Natural killer cell treated with Interleukin-12 subunit alpha and Interleukin-12 subunit beta and Interleukin-15 and Interleukin-18, amount 100 ng/mL, for 72 hours (primary cell): ENCODE measurements around the gene GFOD1. TPM values are rescaled to one million over a fixed set of nuclear protein-coding genes. Genes with fewer than 3 reads are reported as not detected.

ENCODE experiments used
- ATAC-seq, 2 donors: fragments of 150-1000 bp; cut with Tn5 transposase in 1 of 2; sonication (Bioruptor Pico), chemical (Tn5 transposase) in 1 of 2; 2 replicates each; pipeline ENCODE4 v1.10.0; 2021
- DNase-seq: peaks from one replicate; pipeline ENCODE4 v3.0.0; 2022; ENCODE audit warnings: low spot score
- H3K27ac Mint-ChIP-seq, 2 donors: 1 replicate in 1 of 2; 2 replicates in 1 of 2; pipeline ENCODE4 v1.8.0; 2022; ENCODE audit warnings: mixed read lengths in 2 of 2, mild to moderate bottlenecking in 1 of 2, moderate library complexity in 1 of 2
- H3K27me3 Mint-ChIP-seq, 2 donors: 1 replicate in 1 of 2; 2 replicates in 1 of 2; pipeline ENCODE4 v1.8.0; 2022; ENCODE audit warnings: mixed read lengths in 2 of 2
- H3K36me3 Mint-ChIP-seq: one replicate; pipeline ENCODE4 v1.8.0; 2022; ENCODE audit warnings: mixed read lengths
- H3K4me1 Mint-ChIP-seq, 2 donors: 1 replicate in 1 of 2; 2 replicates in 1 of 2; pipeline ENCODE4 v1.8.0; 2022; ENCODE audit warnings: low read depth in 2 of 2, mixed read lengths in 2 of 2, mild to moderate bottlenecking in 1 of 2
- H3K4me3 Mint-ChIP-seq: one replicate; pipeline ENCODE4 v1.8.0; 2022; ENCODE audit warnings: mixed read lengths
- H3K9me3 Mint-ChIP-seq: 2 replicates; pipeline ENCODE4 v1.8.0; 2022; ENCODE audit warnings: mixed read lengths
- total RNA-seq, 2 donors: library from RNA; stranded (reverse); gene quantifications; one replicate each; pipeline ENCODE4 v1.2.3, GENCODE V29; 2022

Gene GFOD1
- total RNA-seq, 2 donors from 2014 or later = 9.7 to 12.1 TPM

DNA sequence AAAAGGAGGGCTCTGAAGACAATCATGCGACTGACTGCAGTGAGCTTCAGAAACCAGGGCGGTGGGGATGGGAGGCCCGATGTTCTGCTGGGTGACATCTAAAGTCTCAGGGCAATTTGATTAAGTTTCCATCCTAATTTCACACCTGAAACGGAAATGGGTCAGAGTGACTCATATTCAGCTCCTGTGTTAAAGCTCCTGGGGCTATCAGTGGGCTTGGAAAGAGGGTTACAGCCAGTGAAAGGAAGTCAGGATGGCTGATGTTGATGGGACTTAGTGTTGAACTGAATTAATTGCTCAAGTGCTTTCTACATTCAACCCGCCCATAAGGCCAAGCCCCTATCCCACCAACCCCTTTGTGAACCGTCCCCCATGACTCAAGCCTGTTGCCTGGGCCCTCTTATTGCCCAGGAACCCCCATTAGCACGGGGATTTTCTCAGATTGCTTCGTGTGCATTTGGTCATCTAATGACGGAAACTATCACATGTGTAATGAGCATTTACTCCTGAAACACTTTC lies 112.0 kb downstream of the GFOD1 start:
- DNase-seq = no peak
- Mint-ChIP-seq H3K9me3 (no peaks in the 10 kb centered on the region), H3K27ac (peak overlapping the region; percentile 19 to 50), H3K36me3 (no peaks in the 10 kb centered on the region), H3K4me3 (peak overlapping the region; percentile 47), H3K4me1 (peaks cover 52 to 60% of the 10 kb centered on the region in 2 donors), H3K27me3 (no peaks in the 10 kb centered on the region)
- peak; percentile 70 to 80 for ATAC-seq

DNA sequence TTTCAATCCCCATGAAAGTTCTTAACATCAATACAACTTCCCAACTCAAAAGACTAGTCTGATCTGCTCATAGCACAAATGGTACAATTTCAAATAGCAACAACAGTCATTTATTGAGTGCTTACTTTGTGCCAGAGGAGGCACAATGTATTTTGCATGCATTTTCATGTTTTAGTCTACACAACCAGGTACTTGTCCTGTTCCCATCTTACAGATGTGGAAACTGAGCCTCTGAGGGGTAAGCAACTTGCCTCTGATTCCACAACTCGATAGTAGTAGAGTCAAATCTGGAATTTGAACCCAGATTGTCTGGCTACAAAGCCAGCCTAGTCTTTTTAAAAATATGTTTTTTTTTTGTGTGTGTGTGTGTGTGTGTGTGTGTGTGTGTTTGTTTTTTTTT lies 113.5 kb downstream of the GFOD1 start:
- DNase-seq (no peak), ATAC-seq (no peak)
- Mint-ChIP-seq H3K9me3 (no peaks in the 10 kb centered on the region), H3K27me3 (no peaks in the 10 kb centered on the region), H3K4me1 (peaks cover 42 to 51% of the 10 kb centered on the region in 2 donors), H3K27ac (no peak overlapping the region), H3K4me3 (no peak overlapping the region), H3K36me3 (no peaks in the 10 kb centered on the region)

DNA sequence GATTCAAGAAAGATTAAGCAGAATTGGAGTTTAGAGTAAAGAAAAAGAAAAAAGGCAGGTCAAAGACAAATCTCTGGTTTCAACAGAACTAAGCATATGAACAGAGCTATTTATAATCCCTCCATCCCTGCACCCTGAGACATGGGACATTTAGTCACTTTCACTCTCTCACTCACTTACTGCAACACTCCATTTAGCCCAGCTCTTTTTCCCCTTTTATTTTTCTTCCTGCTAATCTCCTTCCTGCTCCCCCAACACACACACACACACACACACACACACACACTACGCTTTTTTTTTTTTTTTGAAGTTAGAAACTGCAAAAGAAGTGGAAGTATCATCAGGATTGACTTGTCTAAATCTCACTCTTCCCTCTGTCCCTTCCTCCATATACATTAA lies 113.9 kb downstream of the GFOD1 start:
- H3K9me3 Mint-ChIP-seq = no peaks in the 10 kb centered on the region
- ATAC-seq = no peak
- H3K27me3 Mint-ChIP-seq = no peaks in the 10 kb centered on the region
- no peaks in the 10 kb centered on the region for H3K36me3 Mint-ChIP-seq
- H3K4me3 Mint-ChIP-seq = no peak overlapping the region
- DNase-seq = no peak
- peaks cover 42 to 48% of the 10 kb centered on the region in 2 donors for H3K4me1 Mint-ChIP-seq
- no peak overlapping the region for H3K27ac Mint-ChIP-seq

GRCh38 chr6:13372688-13373487 lies 114.5 kb downstream of the GFOD1 start:
- no peaks in the 10 kb centered on the region for H3K36me3 Mint-ChIP-seq
- no peaks in the 10 kb centered on the region for H3K9me3 Mint-ChIP-seq
- ATAC-seq (no peak), DNase-seq (no peak)
- peaks cover 36 to 46% of the 10 kb centered on the region in 2 donors for H3K4me1 Mint-ChIP-seq
- H3K27me3 Mint-ChIP-seq = no peaks in the 10 kb centered on the region
- no peak overlapping the region for H3K4me3 Mint-ChIP-seq
- no peak overlapping the region for H3K27ac Mint-ChIP-seq

DNA sequence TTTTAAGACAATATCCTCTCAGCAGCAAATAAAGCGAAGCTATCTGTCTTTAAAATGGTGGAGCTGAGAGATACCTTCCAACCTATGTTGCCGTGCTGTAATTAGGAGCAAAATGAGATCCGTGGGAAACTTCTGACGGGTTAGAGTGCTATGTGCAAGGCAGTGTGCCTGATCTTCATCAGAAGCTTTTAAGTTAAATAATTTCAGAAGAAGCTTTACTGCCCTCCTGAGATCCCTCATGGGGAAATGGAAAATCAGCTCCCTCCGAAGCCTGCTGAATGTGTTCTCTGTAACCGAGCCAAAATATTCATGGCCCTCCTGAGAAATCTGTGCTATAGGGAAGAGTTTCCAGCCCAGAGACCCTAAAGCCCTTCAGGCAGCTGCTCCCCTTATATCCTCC lies 115.3 kb downstream of the GFOD1 start:
- H3K4me3 Mint-ChIP-seq = no peak overlapping the region
- peaks cover 29 to 44% of the 10 kb centered on the region in 2 donors for H3K4me1 Mint-ChIP-seq
- no peaks in the 10 kb centered on the region for H3K36me3 Mint-ChIP-seq
- H3K27me3 Mint-ChIP-seq = no peaks in the 10 kb centered on the region
- no peaks in the 10 kb centered on the region for H3K9me3 Mint-ChIP-seq
- ATAC-seq (no peak), DNase-seq (no peak)
- no peak overlapping the region for H3K27ac Mint-ChIP-seq

DNA sequence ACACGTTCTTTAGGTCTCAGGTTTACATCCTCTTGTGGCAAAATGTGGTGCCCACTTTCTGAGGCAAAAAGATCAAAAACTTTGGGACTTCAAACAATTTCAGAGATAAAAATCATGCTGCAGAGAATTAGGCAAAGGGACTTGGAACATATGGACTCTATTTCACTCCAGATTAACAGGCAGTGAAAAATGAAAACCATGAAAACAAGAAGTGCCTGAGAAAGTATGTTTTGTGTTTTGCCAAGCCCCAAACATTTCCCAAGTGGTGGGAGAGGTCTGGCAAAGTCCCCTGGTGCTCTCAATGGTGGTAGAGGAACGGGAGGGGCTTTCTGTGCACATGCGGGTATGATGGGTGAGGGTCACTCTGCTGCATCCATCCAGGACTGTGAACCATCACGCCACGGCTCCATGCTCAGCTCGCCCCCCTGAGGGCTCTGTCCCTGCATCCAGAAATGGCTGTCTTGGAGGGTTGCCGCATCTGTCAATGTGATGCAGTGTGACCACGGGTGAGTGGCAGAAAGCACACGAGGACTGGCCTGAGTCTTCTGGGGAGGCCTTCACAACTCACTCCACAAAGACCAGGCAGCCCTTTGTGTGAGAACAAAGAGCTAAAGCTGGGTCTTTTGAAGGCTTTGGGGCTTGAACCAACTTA lies 115.9 kb downstream of the GFOD1 start:
- Mint-ChIP-seq H3K4me3 (no peak overlapping the region), H3K4me1 (peaks cover 29 to 42% of the 10 kb centered on the region in 2 donors), H3K36me3 (no peaks in the 10 kb centered on the region), H3K9me3 (no peaks in the 10 kb centered on the region), H3K27me3 (no peaks in the 10 kb centered on the region), H3K27ac (peak overlapping the region in 1 of 2 donors; percentile 34)
- ATAC-seq = no peak
- no peak for DNase-seq

DNA sequence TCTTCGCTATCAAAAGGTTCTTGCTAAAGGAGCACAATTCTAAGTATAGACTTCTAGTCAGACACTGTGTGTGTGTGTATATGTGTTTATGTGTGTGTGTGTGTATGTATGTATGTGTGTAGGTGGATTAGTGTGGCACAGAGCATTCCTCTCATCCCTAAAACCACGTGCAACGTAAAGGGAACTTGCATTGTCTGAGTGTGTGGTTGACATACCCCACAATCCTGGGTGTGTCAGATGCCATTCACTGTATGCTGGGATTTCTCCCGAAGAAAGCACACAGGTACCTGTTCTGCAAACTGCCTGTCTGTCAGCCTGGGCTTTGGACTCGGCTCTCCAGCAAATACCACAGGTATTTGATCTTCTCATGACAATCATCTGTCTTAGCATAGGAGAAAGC lies 116.8 kb downstream of the GFOD1 start:
- H3K27ac Mint-ChIP-seq = no peak overlapping the region
- H3K36me3 Mint-ChIP-seq = no peaks in the 10 kb centered on the region
- no peak for DNase-seq
- no peaks in the 10 kb centered on the region for H3K9me3 Mint-ChIP-seq
- no peak for ATAC-seq
- H3K4me1 Mint-ChIP-seq = peaks cover 21 to 33% of the 10 kb centered on the region in 2 donors
- no peak overlapping the region for H3K4me3 Mint-ChIP-seq
- H3K27me3 Mint-ChIP-seq = no peaks in the 10 kb centered on the region

DNA sequence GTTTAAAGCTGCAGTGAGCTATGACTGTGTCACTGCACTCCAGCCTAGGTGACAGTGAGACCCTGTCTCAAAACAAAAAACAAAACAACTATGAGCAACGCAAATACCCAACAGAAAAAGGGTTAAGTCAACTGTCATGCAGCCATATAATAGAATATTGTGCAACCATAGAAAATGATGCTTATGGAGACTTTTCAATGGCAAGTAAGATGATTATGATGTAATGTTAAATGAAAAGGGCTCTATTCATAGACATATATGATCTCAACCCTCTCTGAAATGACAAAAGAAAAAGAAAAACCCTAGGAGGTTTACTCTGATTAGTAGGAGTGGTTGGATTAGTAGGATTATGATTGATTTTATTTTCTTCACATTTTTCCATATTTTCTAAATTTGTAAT lies 117.8 kb downstream of the GFOD1 start:
- no peak for DNase-seq
- ATAC-seq = no peak
- Mint-ChIP-seq H3K27me3 (no peaks in the 10 kb centered on the region), H3K4me3 (no peak overlapping the region), H3K9me3 (no peaks in the 10 kb centered on the region), H3K4me1 (peaks cover 13 to 27% of the 10 kb centered on the region in 2 donors), H3K36me3 (no peaks in the 10 kb centered on the region), H3K27ac (no peak overlapping the region)

GRCh38 chr6:13368731-13369115 lies 118.7 kb downstream of the GFOD1 start:
- H3K4me3 Mint-ChIP-seq = no peak overlapping the region
- H3K27ac Mint-ChIP-seq = no peak overlapping the region
- peaks cover 10 to 23% of the 10 kb centered on the region in 2 donors for H3K4me1 Mint-ChIP-seq
- ATAC-seq (no peak), DNase-seq (no peak)
- H3K27me3 Mint-ChIP-seq = no peaks in the 10 kb centered on the region
- H3K9me3 Mint-ChIP-seq = no peaks in the 10 kb centered on the region
- H3K36me3 Mint-ChIP-seq = no peaks in the 10 kb centered on the region

- H3K27me3 Mint-ChIP-seq = no peaks in the 10 kb centered on the region
- no peak for DNase-seq
- no peak for ATAC-seq
- H3K27ac Mint-ChIP-seq = no peak overlapping the region
- H3K4me1 Mint-ChIP-seq = peaks cover 6 to 20% of the 10 kb centered on the region in 2 donors
- no peak overlapping the region for H3K4me3 Mint-ChIP-seq
- H3K36me3 Mint-ChIP-seq = no peaks in the 10 kb centered on the region
- H3K9me3 Mint-ChIP-seq = no peaks in the 10 kb centered on the region
Measured at GRCh38 chr6:13368079-13368730, 119.2 kb downstream of the GFOD1 start.

GRCh38 chr6:13367396-13367795 lies 120.0 kb downstream of the GFOD1 start:
- DNase-seq (no peak), ATAC-seq (no peak)
- Mint-ChIP-seq H3K27me3 (no peaks in the 10 kb centered on the region), H3K4me3 (no peak overlapping the region), H3K36me3 (no peaks in the 10 kb centered on the region), H3K9me3 (no peaks in the 10 kb centered on the region), H3K4me1 (peaks cover 0 to 16% of the 10 kb centered on the region in 2 donors), H3K27ac (no peak overlapping the region)

- ATAC-seq = peak in 1 of 2 donors; percentile 13
- no peaks in the 10 kb centered on the region for H3K36me3 Mint-ChIP-seq
- DNase-seq = no peak
- no peaks in the 10 kb centered on the region for H3K27me3 Mint-ChIP-seq
- peaks cover 8 to 20% of the 10 kb centered on the region in 2 donors for H3K4me1 Mint-ChIP-seq
- no peak overlapping the region for H3K27ac Mint-ChIP-seq
- no peak overlapping the region for H3K4me3 Mint-ChIP-seq
- no peaks in the 10 kb centered on the region for H3K9me3 Mint-ChIP-seq
Measured at GRCh38 chr6:13365320-13365719, 122.1 kb downstream of the GFOD1 start.

DNA sequence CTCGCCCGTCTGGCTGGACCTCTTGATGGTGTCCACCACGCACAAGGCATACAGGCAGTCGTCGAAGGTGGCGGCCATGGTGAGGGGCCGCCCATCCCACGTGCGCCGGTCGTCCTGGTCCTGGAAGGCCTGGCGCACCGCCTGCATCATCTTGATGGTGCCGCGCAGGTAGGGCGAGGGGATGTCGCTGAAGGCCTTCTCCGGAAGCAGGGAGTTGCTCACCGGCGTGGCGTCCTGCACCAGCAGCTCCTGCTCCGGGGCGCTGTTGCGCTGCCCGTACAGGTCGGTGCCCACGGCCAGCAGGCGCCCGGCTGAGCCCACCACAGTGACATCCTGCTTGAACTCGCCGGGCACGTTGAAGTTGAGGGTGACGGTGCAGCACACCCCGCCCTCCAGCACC lies 122.6 kb downstream of the GFOD1 start:
- H3K4me3 Mint-ChIP-seq = no peak overlapping the region
- H3K27me3 Mint-ChIP-seq = no peaks in the 10 kb centered on the region
- no peak overlapping the region for H3K27ac Mint-ChIP-seq
- H3K9me3 Mint-ChIP-seq = no peaks in the 10 kb centered on the region
- no peak for ATAC-seq
- no peak for DNase-seq
- peaks cover 12 to 21% of the 10 kb centered on the region in 2 donors for H3K4me1 Mint-ChIP-seq
- H3K36me3 Mint-ChIP-seq = no peaks in the 10 kb centered on the region

GRCh38 chr6:13362412-13362811 lies 125.0 kb downstream of the GFOD1 start:
- ATAC-seq = no peak
- peaks cover 16 to 18% of the 10 kb centered on the region in 2 donors for H3K4me1 Mint-ChIP-seq
- H3K4me3 Mint-ChIP-seq = no peak overlapping the region

More at GRCh38 chr6:13362412-13362811, 125.0 kb downstream of the GFOD1 start:
- Mint-ChIP-seq H3K9me3 (no peaks in the 10 kb centered on the region), H3K27me3 (no peaks in the 10 kb centered on the region), H3K36me3 (no peaks in the 10 kb centered on the region), H3K27ac (no peak overlapping the region)
- no peak for DNase-seq
